Mesenchymal stem cell (in vitro differentiated cells and primary cell): ENCODE data around the gene CAPN3.

Experiments
- DNase-seq: peaks from one replicate; pipeline ENCODE4 v3.0.0-alpha.2; 2013
- H2AFZ ChIP-seq: one replicate; pipeline ENCODE4 v1.6.1; 2013; ENCODE audit warnings: low read depth, mild to moderate bottlenecking, control low read depth, inconsistent platforms, low read length, moderate library complexity
- H2AK5ac ChIP-seq: 2 replicates; pipeline ENCODE4 v1.6.1; 2013; ENCODE audit warnings: low read length, moderate library complexity, mild to moderate bottlenecking, inconsistent platforms; ENCODE audit not compliant: severe bottlenecking
- H2BK120ac ChIP-seq: one replicate; pipeline ENCODE4 v1.6.1; 2013; ENCODE audit warnings: low read depth, mild to moderate bottlenecking, inconsistent platforms, low read length, moderate library complexity
- H2BK12ac ChIP-seq, 2 experiments: one replicate each; pipeline ENCODE4 v1.6.1; 2013; ENCODE audit warnings: inconsistent platforms in 2 of 2, low read length in 2 of 2, mild to moderate bottlenecking in 2 of 2, moderate library complexity in 2 of 2, control low read depth in 1 of 2
- H2BK15ac ChIP-seq: one replicate; pipeline ENCODE4 v1.6.1; 2013; ENCODE audit warnings: mild to moderate bottlenecking, low read depth, inconsistent platforms; ENCODE audit not compliant: poor library complexity, severe bottlenecking
- H2BK5ac ChIP-seq: 2 replicates; pipeline ENCODE4 v1.6.1; 2013; ENCODE audit warnings: low read depth, mild to moderate bottlenecking, low read length, control low read depth, inconsistent platforms; ENCODE audit not compliant: poor library complexity, severe bottlenecking
- H3K14ac ChIP-seq, 2 experiments: one replicate each; pipeline ENCODE4 v1.6.1; 2013; ENCODE audit warnings: inconsistent platforms in 2 of 2, low read length in 2 of 2, control low read depth in 1 of 2, mild to moderate bottlenecking in 1 of 2, moderate library complexity in 1 of 2
- H3K18ac ChIP-seq, 2 experiments: one replicate each; pipeline ENCODE4 v1.6.1; 2013; ENCODE audit warnings: inconsistent platforms in 2 of 2, low read length in 2 of 2, control low read depth in 1 of 2, low read depth in 1 of 2, mild to moderate bottlenecking in 1 of 2
- H3K23ac ChIP-seq, 2 experiments: one replicate each; pipeline ENCODE4 v1.6.1; 2013; ENCODE audit warnings: inconsistent platforms in 2 of 2, low read length in 2 of 2, mild to moderate bottlenecking in 2 of 2, moderate library complexity in 2 of 2, control low read depth in 1 of 2
- H3K27ac ChIP-seq: 2 replicates; pipeline ENCODE4 v1.5.1; 2013; ENCODE audit warnings: mild to moderate bottlenecking, moderate library complexity, low read length, control low read depth, inconsistent platforms; ENCODE audit not compliant: poor library complexity, severe bottlenecking
- H3K27me3 ChIP-seq, 2 experiments: 2 replicates each; pipeline versions ENCODE4 v1.6.1 to v1.7.0; 2013; ENCODE audit warnings: low read length in 2 of 2, mild to moderate bottlenecking in 2 of 2, moderate library complexity in 2 of 2, control low read depth in 1 of 2, inconsistent platforms in 1 of 2; ENCODE audit not compliant: control insufficient read depth in 1 of 2, insufficient read depth in 1 of 2
- H3K36me3 ChIP-seq, 2 experiments: 2 replicates each; pipeline versions ENCODE4 v1.6.1 to v1.7.0; 2013; ENCODE audit warnings: low read length in 2 of 2, control low read depth in 1 of 2, inconsistent platforms in 1 of 2, low read depth in 1 of 2, mild to moderate bottlenecking in 1 of 2; ENCODE audit not compliant: insufficient read depth in 2 of 2, control insufficient read depth in 1 of 2
- H3K4ac ChIP-seq, 2 experiments: one replicate each; pipeline ENCODE4 v1.6.1; 2013; ENCODE audit warnings: inconsistent platforms in 2 of 2, low read length in 2 of 2, mild to moderate bottlenecking in 2 of 2, moderate library complexity in 2 of 2, control low read depth in 1 of 2, low read depth in 1 of 2
- H3K4me1 ChIP-seq: 2 replicates; pipeline ENCODE4 v1.6.1; 2013; ENCODE audit warnings: low read depth, low read length, control low read depth; ENCODE audit not compliant: control insufficient read depth, insufficient read depth
- H3K4me2 ChIP-seq: 2 replicates; pipeline ENCODE4 v1.6.1; 2013; ENCODE audit warnings: low read length, mild to moderate bottlenecking, inconsistent platforms; ENCODE audit not compliant: poor library complexity, severe bottlenecking
- H3K4me3 ChIP-seq, 2 experiments: 2 replicates each; pipeline versions ENCODE4 v1.5.1 to v1.7.0; 2013; ENCODE audit warnings: low read length in 2 of 2, mild to moderate bottlenecking in 2 of 2, control low read depth in 1 of 2, low read depth in 1 of 2; ENCODE audit not compliant: insufficient read depth in 1 of 2
- H3K79me1 ChIP-seq: replicated peaks from 2 replicates; pipeline ENCODE4 v1.6.1; 2013; ENCODE audit warnings: mild to moderate bottlenecking, control low read depth, low read length, inconsistent platforms; ENCODE audit not compliant: poor library complexity, severe bottlenecking
- H3K9ac ChIP-seq: 2 replicates; pipeline ENCODE4 v1.7.0; 2013; ENCODE audit warnings: mild to moderate bottlenecking, low read length, moderate library complexity
- H3K9me3 ChIP-seq: 2 replicates; pipeline ENCODE4 v1.7.0; 2013; ENCODE audit warnings: mild to moderate bottlenecking, low read length; ENCODE audit not compliant: control insufficient read depth
- H4K8ac ChIP-seq: one replicate; pipeline ENCODE4 v1.6.1; 2013; ENCODE audit warnings: inconsistent platforms, mild to moderate bottlenecking, low read length, moderate library complexity
- H4K91ac ChIP-seq: one replicate; pipeline ENCODE4 v1.6.1; 2013; ENCODE audit warnings: mild to moderate bottlenecking, low read length, inconsistent platforms
- WGBS: methylation state at CpG from one replicate; pipeline ENCODE4 v1.1.7; 2013; ENCODE audit warnings: mixed read lengths; 5-methylcytosine and 5-hydroxymethylcytosine counted together

CAPN3 gene

GRCh38 chr15:42356851-42357250 lies 2.5 kb upstream of the CAPN3 start:
- no peak overlapping the region for H2BK12ac ChIP-seq
- no peak overlapping the region for H2AFZ ChIP-seq
- H4K8ac ChIP-seq, result no peak overlapping the region
- H3K18ac ChIP-seq, result no peak overlapping the region
- no peak overlapping the region for H3K14ac ChIP-seq
- WGBS, result 95% methylated on average over 4 of the region's 5 CpGs
- no peak overlapping the region for H2BK120ac ChIP-seq
- no peak overlapping the region for H3K27ac ChIP-seq
- H3K4ac ChIP-seq, result no peak overlapping the region
- no peak overlapping the region for H3K9ac ChIP-seq
- no peak overlapping the region for H3K23ac ChIP-seq
- H3K79me1 ChIP-seq, result no peaks in the 10 kb centered on the region
- H3K4me2 ChIP-seq, result no peak overlapping the region
- no peak for DNase-seq
- no peaks in the 10 kb centered on the region for H3K27me3 ChIP-seq
- no peaks in the 10 kb centered on the region for H3K4me1 ChIP-seq
- H2BK5ac ChIP-seq, result no peak overlapping the region
- no peak overlapping the region for H3K4me3 ChIP-seq
- no peaks in the 10 kb centered on the region for H3K9me3 ChIP-seq
- no peak overlapping the region for H4K91ac ChIP-seq
- H2BK15ac ChIP-seq, result no peak overlapping the region
- H3K36me3 ChIP-seq, result peaks cover 3 to 69% of the 10 kb centered on the region in 2 experiments
- no peak overlapping the region for H2AK5ac ChIP-seq

DNA sequence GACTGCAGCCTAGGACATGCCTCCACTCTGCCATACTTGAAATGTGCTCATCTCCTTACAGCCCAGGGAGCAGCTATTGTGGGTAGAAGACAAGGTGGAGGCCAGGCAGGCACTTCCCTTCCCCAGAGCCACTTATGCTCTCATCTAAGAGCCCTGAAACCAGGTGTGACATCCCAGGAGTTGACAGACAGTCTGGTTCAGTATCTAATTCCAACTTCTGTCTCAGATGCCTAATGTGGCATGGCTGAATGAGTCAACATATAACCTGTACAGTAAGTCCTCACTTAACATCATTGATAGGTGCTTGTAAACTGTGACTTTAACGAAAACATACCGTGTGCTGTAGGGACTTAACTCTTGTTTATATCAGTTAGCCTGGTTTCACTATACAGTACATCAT lies 1.2 kb upstream of the CAPN3 start:
- H3K27me3 ChIP-seq, result no peaks in the 10 kb centered on the region

GRCh38 chr15:42359985-42360384 lies 684 bp downstream of the CAPN3 start:
- Histone ChIP-seq H3K4me3 (no peak overlapping the region), H2BK120ac (no peak overlapping the region), H2BK12ac (no peak overlapping the region), H3K18ac (no peak overlapping the region), H2BK5ac (no peak overlapping the region), H3K9ac (no peak overlapping the region), H3K79me1 (no peaks in the 10 kb centered on the region), H3K9me3 (no peaks in the 10 kb centered on the region), H3K23ac (no peak overlapping the region), H3K4me1 (no peaks in the 10 kb centered on the region), H4K91ac (no peak overlapping the region), H3K14ac (no peak overlapping the region), H3K27me3 (no peaks in the 10 kb centered on the region), H2BK15ac (no peak overlapping the region), H2AFZ (no peak overlapping the region), H3K27ac (no peak overlapping the region), H3K4me2 (no peak overlapping the region), H3K36me3 (peaks cover 0 to 44% of the 10 kb centered on the region in 2 experiments), H4K8ac (no peak overlapping the region), H3K4ac (no peak overlapping the region), H2AK5ac (no peak overlapping the region)
- no peak for DNase-seq
- 86% methylated on average over 4 of the region's 7 CpGs for WGBS

More for the DNA sequence above, 1.2 kb upstream of the CAPN3 start:
- Histone ChIP-seq H3K9ac (no peak overlapping the region), H3K23ac (no peak overlapping the region), H2AFZ (no peak overlapping the region), H3K4ac (no peak overlapping the region), H3K79me1 (no peaks in the 10 kb centered on the region), H3K4me1 (no peaks in the 10 kb centered on the region), H3K18ac (no peak overlapping the region), H3K4me3 (no peak overlapping the region), H3K27ac (no peak overlapping the region), H2BK12ac (no peak overlapping the region), H2AK5ac (no peak overlapping the region), H2BK120ac (no peak overlapping the region), H3K4me2 (no peak overlapping the region), H3K14ac (no peak overlapping the region), H3K36me3 (peaks cover under 1 to 59% of the 10 kb centered on the region in 2 experiments), H4K8ac (no peak overlapping the region), H4K91ac (no peak overlapping the region), H3K9me3 (no peaks in the 10 kb centered on the region), H2BK5ac (no peak overlapping the region), H2BK15ac (no peak overlapping the region)
- 100% methylated on average over 2 of the region's 2 CpGs for WGBS
- no peak for DNase-seq

DNA sequence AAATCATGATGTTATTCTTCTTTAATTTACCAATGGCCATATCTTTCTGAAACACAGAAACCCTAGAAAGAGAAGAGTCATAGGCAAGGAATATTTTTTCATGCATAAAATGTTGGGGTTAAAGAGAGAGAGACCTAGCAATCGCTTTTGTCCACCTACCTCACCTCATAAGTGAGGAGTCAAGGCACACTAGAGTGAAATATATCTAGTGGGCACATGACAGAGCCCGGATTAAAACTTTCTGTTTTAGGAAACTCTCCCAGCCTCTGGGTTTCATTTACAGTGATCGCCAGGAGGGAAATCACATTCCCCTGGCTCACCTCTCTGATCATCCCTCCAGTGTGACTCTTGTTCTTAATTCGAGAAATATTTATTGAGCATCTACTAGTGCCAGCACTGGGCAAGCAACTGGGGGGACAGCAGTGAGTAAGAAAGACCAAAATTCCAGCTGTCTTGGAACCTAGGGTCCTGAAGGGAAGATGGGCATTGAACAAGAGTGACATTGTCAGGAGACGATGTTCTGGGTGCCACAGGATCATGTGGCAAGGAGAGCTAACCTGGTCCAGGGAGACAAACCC lies 1.3 kb downstream of the CAPN3 start:
- Histone ChIP-seq H3K27ac (no peak overlapping the region), H2BK15ac (no peak overlapping the region), H4K91ac (no peak overlapping the region), H2BK12ac (no peak overlapping the region), H3K79me1 (no peaks in the 10 kb centered on the region), H3K4me1 (no peaks in the 10 kb centered on the region), H3K14ac (no peak overlapping the region), H2BK5ac (no peak overlapping the region), H3K9me3 (no peaks in the 10 kb centered on the region), H2AK5ac (no peak overlapping the region), H3K4me2 (no peak overlapping the region), H2AFZ (no peak overlapping the region), H3K18ac (no peak overlapping the region), H3K9ac (no peak overlapping the region), H3K36me3 (peaks cover 0 to 39% of the 10 kb centered on the region in 2 experiments), H3K27me3 (no peaks in the 10 kb centered on the region), H3K4me3 (no peak overlapping the region), H3K4ac (no peak overlapping the region), H4K8ac (no peak overlapping the region), H3K23ac (no peak overlapping the region), H2BK120ac (no peak overlapping the region)
- DNase-seq, result no peak
- WGBS, result 98% methylated on average over 5 of the region's 5 CpGs
